Choroid plexus epithelial cell (primary cell): ENCODE results near the gene SLCO4C1.
A peak's percentile ranks its signal among the peaks of the same experiment; 100 is the strongest.
"Not testable (repeated sequence)": the region's sequence is repeated elsewhere in the genome, so short reads cannot be mapped to it uniquely, and the experiment has no call there.

ENCODE experiments used
- DNase-seq: peaks from one replicate; pipeline ENCODE4 v3.0.0-alpha.2; 2010; ENCODE audit warnings: low read depth
- H3K4me3 ChIP-seq: 2 replicates; pipeline ENCODE4 v1.5.1; 2011; ENCODE audit warnings: low read depth, mild to moderate bottlenecking, control low read depth, low read length, moderate library complexity
- CTCF ChIP-seq: conservative IDR thresholded peaks from 2 replicates; pipeline ENCODE4 v1.5.1; 2011; ENCODE audit warnings: low read depth, mild to moderate bottlenecking, control low read depth, inconsistent platforms, low read length, moderate library complexity

SLCO4C1 gene, protein sequence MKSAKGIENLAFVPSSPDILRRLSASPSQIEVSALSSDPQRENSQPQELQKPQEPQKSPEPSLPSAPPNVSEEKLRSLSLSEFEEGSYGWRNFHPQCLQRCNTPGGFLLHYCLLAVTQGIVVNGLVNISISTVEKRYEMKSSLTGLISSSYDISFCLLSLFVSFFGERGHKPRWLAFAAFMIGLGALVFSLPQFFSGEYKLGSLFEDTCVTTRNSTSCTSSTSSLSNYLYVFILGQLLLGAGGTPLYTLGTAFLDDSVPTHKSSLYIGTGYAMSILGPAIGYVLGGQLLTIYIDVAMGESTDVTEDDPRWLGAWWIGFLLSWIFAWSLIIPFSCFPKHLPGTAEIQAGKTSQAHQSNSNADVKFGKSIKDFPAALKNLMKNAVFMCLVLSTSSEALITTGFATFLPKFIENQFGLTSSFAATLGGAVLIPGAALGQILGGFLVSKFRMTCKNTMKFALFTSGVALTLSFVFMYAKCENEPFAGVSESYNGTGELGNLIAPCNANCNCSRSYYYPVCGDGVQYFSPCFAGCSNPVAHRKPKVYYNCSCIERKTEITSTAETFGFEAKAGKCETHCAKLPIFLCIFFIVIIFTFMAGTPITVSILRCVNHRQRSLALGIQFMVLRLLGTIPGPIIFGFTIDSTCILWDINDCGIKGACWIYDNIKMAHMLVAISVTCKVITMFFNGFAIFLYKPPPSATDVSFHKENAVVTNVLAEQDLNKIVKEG

DNA sequence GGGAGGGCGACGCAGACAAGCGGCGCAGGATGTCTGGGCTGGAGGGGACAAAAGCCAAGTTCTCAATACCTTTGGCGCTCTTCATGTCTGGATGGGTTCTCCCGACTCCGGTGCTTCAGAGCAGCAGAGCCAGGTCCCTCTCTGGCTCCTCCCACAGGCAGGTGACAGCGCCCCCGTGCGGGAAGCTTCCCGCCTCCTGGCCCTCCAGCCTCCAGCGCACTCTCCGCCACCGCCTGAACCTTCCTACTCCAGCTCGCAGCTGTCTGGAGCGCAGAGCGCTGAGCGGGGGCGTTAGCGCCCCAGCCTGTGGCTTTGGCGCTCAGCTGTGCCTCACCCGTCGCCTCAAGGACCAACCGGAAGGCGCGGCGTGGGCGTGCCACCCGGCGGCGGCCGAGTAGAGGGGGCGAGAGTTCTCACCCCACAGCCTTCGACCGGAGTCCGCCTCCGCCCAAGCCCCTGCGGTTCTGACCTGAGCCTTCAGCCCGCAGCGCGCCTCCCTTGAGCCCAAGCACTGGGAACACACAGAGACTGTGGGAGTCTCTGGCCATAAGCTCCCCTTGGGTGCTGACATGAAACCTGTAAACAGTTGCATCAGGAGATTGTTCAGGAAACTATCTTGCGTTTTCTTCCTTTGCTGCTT lies at the start of gene SLCO4C1:
Gene SLCO4C1, minus strand, starts transcription at position 107 of the 640 bp plus-strand sequence. Its CDS starts 22 bp downstream, at position 85.
- peak; percentile 58 for DNase-seq
- TF ChIP-seq CTCF, result peak; percentile 58
- peak within 1 kb of the TSS; percentile 55 for H3K4me3 ChIP-seq

- TF ChIP-seq CTCF, result no peak
- no peak for DNase-seq
- H3K4me3 ChIP-seq, result no peak overlapping the region
These were observed 45.7 kb upstream of the SLCO4C1 start for GRCh38 chr5:102341681-102342288.

GRCh38 chr5:102324714-102325113 lies 28.6 kb upstream of the SLCO4C1 start:
- no peak for TF ChIP-seq CTCF
- H3K4me3 ChIP-seq, result no peak overlapping the region
- DNase-seq, result no peak

DNA sequence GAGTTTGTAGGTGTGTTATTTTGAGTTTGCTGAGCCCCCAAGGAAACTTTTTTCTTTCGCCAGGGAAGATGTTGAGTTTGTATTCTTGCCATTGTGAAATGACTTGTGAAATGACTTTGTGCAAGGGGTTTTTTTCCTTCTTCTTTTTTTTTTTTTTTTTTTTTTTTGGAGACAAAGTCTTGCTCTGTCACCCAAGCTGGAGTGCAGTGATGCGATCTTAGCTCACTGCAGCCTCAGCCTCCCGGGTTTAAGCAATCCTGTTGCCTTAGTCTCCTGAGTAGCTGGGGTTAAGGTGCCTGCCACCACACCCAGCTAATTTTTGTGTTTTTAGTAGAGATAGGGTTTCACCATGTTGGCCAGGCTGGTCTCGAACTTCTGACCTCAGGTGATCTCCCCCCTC lies 22.7 kb upstream of the SLCO4C1 start:
- not testable (repeated sequence) for DNase-seq

GRCh38 chr5:102314328-102314727 lies 18.2 kb upstream of the SLCO4C1 start:
- H3K4me3 ChIP-seq, result no peak overlapping the region
- DNase-seq, result no peak
- no peak for TF ChIP-seq CTCF

More for the DNA sequence above, 22.7 kb upstream of the SLCO4C1 start:
- H3K4me3 ChIP-seq, result not testable (repeated sequence)

DNA sequence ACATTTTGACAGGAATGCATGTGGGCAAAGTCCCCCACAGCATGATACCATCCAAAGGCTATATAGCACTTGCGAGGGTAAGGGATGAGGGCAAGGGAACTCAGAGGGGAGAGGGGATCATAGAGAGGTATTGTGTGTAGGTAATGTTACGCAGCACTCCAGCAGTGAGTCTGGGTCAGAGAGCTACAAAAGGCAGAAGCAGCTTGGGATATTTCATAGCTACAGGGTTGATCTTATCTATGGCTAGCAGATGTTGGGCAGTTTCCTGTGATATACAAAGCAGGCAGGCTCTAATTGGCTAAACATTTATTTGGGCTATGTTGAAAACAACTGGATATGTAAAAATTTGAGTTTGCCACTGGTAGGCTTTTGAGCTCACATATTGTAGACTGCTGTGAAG lies 17.8 kb upstream of the SLCO4C1 start:
- no peak for DNase-seq
- TF ChIP-seq CTCF, result no peak
- no peak overlapping the region for H3K4me3 ChIP-seq
